Fibroblast of the aortic adventitia (primary cell): ENCODE data around the gene FOXP1. TPM values are rescaled to one million over a fixed set of nuclear protein-coding genes. Genes with fewer than 3 reads are reported as not detected.

Experiments
- DNase-seq: peaks from one replicate; pipeline ENCODE4 v3.0.0-alpha.2; 2010; ENCODE audit warnings: low read depth
- H3K4me3 ChIP-seq: 2 replicates; pipeline ENCODE4 v1.5.1; 2011; ENCODE audit warnings: low read depth, mild to moderate bottlenecking, control low read depth, low read length, moderate library complexity
- CTCF ChIP-seq: IDR thresholded peaks from 2 replicates; pipeline ENCODE4 v1.5.1; 2011; ENCODE audit warnings: mild to moderate bottlenecking, low read length, control low read depth, inconsistent platforms; ENCODE audit not compliant: insufficient read depth
- total RNA-seq: library from RNA; depleted of rRNA; stranded (reverse); fragments of >200 nt; gene quantifications from 2 replicates; pipeline ENCODE4 v1.2.3, GENCODE V29; 2012; ENCODE audit warnings: low replicate concordance

FOXP1 gene
- total RNA-seq, 1 donor = 115 TPM

GRCh38 chr3:71462586-71462985 lies 120.9 kb downstream of the FOXP1 start:
- H3K4me3 ChIP-seq = no peak overlapping the region
- DNase-seq = no peak
- TF ChIP-seq CTCF = no peak

GRCh38 chr3:71461749-71462483 lies 121.6 kb downstream of the FOXP1 start:
- H3K4me3 ChIP-seq = no peak overlapping the region
- DNase-seq = no peak
- no peak for TF ChIP-seq CTCF

- H3K4me3 ChIP-seq = no peak overlapping the region
- no peak for DNase-seq
- no peak for TF ChIP-seq CTCF
These were observed 122.4 kb downstream of the FOXP1 start for GRCh38 chr3:71461114-71461513.

GRCh38 chr3:71458895-71459294 lies 124.6 kb downstream of the FOXP1 start:
- no peak for TF ChIP-seq CTCF
- H3K4me3 ChIP-seq = no peak overlapping the region
- no peak for DNase-seq

GRCh38 chr3:71456826-71457225 lies 126.7 kb downstream of the FOXP1 start:
- TF ChIP-seq CTCF = no peak
- DNase-seq = no peak
- no peak overlapping the region for H3K4me3 ChIP-seq

GRCh38 chr3:71456156-71456555 lies 127.4 kb downstream of the FOXP1 start:
- H3K4me3 ChIP-seq = no peak overlapping the region
- peak; percentile 30 for TF ChIP-seq CTCF

More at GRCh38 chr3:71456156-71456555, 127.4 kb downstream of the FOXP1 start:
- peak; percentile 33 for DNase-seq
